ENCODE data around the gene CCDC93.

Gene CCDC93

DNA sequence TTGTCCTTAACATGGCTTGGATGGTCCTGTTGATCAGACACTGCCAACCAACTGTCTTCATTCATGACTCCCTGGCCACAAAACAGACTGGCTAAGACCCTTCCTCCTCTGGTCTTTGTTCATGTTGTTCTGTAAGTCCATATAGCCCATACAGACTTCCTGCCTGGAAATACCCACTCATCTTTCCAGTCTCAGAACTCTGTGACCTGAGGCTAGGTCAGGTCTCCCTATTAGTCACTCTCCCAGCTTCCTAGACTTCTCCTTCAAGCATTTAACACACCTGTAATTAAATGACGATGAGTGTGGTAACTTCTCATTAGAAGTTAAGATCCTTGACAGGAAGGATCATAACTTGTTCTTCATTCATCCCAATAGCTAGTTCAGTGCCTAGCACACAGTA lies 56.3 kb downstream of the CCDC93 start:
- Mint-ChIP-seq H3K27ac (peak overlapping the region; percentile 12 to 73), H3K27me3 (no peaks in the 10 kb centered on the region), H3K4me1 (no peaks in the 10 kb centered on the region), H3K4me3 (no peak overlapping the region), H3K9me3 (no peaks in the 10 kb centered on the region)
- ATAC-seq (no peak), DNase-seq (no peak)

DNA sequence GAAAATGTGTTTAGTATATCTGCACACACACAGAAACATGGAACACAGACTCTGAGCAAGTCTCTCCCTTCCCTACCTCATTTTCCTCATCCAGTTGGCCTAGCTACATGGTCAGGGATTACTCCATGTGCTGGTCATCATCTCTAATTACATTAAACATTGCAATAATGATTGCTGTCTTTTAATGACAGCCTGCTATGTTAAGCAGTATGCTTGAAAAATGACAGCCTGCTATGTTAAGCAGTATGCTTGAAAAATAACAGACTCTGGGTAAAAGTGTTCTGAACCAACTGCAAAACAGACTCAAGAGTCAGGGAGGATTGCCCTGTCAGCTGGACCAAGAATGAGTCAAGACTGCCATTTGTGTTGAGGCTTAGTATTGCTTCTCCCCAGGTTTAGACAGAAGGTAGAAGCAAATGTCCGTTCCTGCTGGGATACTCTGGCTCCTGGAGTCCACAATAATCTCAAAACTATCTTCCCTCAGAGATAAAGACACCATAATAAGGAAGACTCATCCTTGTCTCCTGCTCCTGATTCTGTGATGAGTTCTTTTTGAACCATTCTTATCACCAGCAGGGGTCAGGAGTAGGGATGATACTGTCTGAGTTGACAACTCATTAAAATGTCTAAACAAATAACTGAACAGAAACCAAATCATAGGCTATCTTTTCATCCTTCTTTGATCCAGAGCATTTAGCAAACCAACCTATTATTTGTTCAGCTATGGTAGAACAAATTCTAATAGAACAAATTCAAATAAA lies 57.7 kb downstream of the CCDC93 start:
- H3K27ac Mint-ChIP-seq: peak overlapping the region in 1 of 2 donors; percentile 34
- H3K4me1 Mint-ChIP-seq: no peaks in the 10 kb centered on the region
- H3K9me3 Mint-ChIP-seq: no peaks in the 10 kb centered on the region
- H3K4me3 Mint-ChIP-seq: no peak overlapping the region
- no peaks in the 10 kb centered on the region for H3K27me3 Mint-ChIP-seq
- DNase-seq (no peak), ATAC-seq (no peak)

DNA sequence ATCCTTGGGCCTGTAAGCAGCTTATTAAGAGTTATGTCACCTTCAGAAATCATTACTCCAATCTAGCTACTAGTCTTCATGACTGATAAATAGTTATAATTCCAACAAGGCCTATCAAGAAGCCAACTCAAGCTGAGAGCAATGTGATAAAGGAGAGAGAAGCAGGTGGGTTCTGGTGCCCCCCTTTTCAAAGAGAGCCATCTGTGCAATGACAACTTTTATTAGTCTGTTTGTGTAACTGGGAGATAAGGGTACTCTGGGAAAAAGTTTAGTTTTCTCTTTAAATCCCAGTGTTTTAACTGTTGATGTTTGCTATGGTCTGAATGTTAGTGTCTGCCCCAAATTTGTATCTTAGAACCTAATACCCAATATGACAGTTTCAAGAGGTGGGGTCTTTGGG lies 60.6 kb downstream of the CCDC93 start:
- Mint-ChIP-seq H3K27ac (no peak overlapping the region), H3K27me3 (no peaks in the 10 kb centered on the region), H3K9me3 (no peaks in the 10 kb centered on the region), H3K4me3 (no peak overlapping the region), H3K4me1 (no peaks in the 10 kb centered on the region)
- ATAC-seq (no peak), DNase-seq (no peak)

DNA sequence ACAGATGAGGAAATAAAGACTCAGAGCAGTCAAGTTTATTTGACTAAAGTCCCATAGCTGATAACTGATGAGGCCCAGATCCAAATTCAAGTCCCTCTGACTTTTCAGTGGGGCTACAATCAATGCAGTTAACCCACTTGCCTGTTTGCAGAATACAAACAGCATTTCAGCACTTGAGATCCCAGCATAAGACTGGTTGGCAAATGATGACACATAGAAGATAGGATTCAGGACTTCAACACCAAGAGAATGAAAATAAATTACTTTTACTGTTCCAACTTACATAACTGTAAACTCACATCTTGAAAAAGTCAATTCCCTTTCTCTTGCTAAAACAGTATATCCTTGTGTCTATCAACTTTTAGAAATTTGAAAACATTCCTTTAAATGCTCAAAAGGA lies 61.2 kb downstream of the CCDC93 start:
- ATAC-seq: no peak
- H3K27me3 Mint-ChIP-seq: no peaks in the 10 kb centered on the region
- no peaks in the 10 kb centered on the region for H3K9me3 Mint-ChIP-seq
- H3K27ac Mint-ChIP-seq: no peak overlapping the region
- DNase-seq: no peak
- H3K4me1 Mint-ChIP-seq: no peaks in the 10 kb centered on the region
- no peak overlapping the region for H3K4me3 Mint-ChIP-seq

DNA sequence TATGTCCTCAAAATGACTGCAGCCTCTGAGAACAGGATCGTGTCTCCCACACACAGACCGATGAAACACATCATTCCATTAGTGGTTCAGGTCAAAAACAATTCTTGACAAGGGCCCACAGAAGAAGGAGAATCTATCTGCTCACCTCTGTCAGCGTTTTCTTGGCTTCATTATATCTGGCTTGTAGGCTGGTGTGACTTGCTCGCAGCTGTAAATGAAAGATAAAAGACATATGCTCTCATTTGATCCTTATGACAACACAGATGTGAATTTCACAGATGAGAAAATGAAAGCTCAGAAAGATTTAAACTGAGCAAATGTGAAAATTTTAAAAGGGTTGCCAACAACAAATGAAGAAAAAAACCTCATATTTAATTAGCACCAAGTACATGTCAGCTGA lies 61.6 kb downstream of the CCDC93 start:
- Mint-ChIP-seq H3K9me3 (no peaks in the 10 kb centered on the region), H3K4me3 (no peak overlapping the region), H3K27ac (peak overlapping the region in 1 of 2 donors; percentile 40), H3K27me3 (no peaks in the 10 kb centered on the region), H3K4me1 (no peaks in the 10 kb centered on the region)
- DNase-seq (no peak), ATAC-seq (no peak)

DNA sequence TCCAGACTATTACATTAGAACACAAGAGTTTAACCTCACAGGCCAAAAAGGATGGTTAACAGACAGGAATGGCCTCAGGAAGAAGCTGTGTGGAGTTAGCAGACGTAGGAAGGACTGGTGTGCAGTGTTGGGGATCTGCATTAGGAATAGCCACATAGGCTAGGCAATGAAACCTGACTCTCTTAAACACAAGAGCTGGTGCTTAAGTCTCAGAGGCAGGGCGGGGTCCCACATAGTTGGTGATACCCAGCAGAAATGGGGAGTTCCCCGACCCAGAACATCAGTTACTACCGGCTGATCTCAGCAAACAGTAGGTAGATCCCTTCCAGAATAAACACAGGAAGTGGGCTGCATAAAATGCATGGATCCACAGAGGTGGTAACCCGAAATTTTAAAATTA lies 64.1 kb downstream of the CCDC93 start:
- DNase-seq: no peak
- H3K27ac Mint-ChIP-seq: peak overlapping the region in 1 of 2 donors; percentile 67
- no peaks in the 10 kb centered on the region for H3K4me1 Mint-ChIP-seq

DNA sequence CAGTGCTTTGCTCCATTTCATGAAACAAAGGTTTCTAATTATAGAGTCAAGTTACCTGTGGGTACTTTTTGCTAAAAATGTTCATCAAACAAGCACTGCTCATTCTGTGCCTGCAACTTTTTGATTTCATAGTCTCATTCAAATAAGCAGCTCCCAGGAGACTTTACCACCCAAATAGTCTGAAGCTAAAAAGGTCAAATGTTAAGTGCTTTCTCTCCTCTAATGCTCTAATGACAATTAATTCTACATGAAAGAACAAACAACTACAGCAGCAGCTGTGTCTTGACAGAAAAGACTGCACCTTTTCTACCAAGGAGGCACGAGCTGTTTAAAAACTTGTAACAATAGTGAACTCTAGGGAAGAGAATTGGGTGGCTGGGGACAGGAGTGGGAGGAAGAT lies 65.3 kb downstream of the CCDC93 start:
- DNase-seq: no peak
- no peaks in the 10 kb centered on the region for H3K9me3 Mint-ChIP-seq
- H3K27ac Mint-ChIP-seq: no peak overlapping the region
- ATAC-seq: no peak
- H3K4me1 Mint-ChIP-seq: no peaks in the 10 kb centered on the region
- no peaks in the 10 kb centered on the region for H3K27me3 Mint-ChIP-seq
- H3K4me3 Mint-ChIP-seq: no peak overlapping the region

More for the DNA sequence above, 64.1 kb downstream of the CCDC93 start:
- no peaks in the 10 kb centered on the region for H3K9me3 Mint-ChIP-seq
- no peaks in the 10 kb centered on the region for H3K27me3 Mint-ChIP-seq
- no peak overlapping the region for H3K4me3 Mint-ChIP-seq
- ATAC-seq: no peak

DNA sequence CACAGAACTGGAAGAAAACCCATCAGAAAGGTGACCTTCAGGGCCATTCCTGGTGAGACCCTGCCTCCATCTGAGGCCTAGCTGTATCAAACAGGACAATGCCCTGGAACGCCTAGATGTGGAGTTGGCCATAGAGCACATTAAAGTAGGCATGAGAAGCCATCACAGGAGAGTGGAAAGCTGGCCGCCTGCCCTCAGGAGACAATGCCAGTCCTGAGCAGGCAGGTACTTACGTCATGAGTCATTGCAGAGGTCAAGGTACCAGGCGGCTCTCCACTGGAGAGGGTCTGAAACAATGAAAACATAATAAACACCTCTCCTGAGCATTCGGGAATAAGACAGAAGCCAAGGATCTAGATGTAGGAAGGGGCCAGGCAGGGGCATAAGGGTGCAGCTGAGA lies 68.6 kb downstream of the CCDC93 start:
- no peaks in the 10 kb centered on the region for H3K27me3 Mint-ChIP-seq
- ATAC-seq (no peak), DNase-seq (no peak)
- H3K27ac Mint-ChIP-seq: peak overlapping the region in 1 of 2 donors; percentile 7
- no peaks in the 10 kb centered on the region for H3K4me1 Mint-ChIP-seq
- H3K9me3 Mint-ChIP-seq: no peaks in the 10 kb centered on the region
- no peak overlapping the region for H3K4me3 Mint-ChIP-seq

DNA sequence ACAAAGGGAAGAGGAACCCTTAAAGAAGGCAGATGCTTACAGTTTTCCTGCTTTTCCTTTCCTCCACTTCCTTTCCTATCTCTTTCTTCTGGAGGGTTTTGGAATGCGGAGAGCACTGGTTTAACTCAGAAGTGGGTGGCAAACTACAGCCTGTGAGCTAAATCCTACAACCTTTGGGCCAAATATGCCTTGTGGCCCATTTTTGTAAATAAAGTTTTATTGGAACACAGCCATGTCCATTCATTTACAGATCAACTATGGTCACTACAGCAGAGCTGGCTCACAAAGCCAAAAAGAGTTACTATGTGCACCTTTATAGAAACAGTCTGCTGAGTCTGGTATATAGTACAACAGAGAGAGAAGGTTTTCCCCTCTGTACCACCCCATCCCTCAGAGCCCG lies 69.1 kb downstream of the CCDC93 start:
- Mint-ChIP-seq H3K27ac (peak overlapping the region in 1 of 2 donors; percentile 7), H3K27me3 (no peaks in the 10 kb centered on the region), H3K4me3 (no peak overlapping the region), H3K4me1 (no peaks in the 10 kb centered on the region), H3K9me3 (no peaks in the 10 kb centered on the region)
- no peak for DNase-seq
- no peak for ATAC-seq

DNA sequence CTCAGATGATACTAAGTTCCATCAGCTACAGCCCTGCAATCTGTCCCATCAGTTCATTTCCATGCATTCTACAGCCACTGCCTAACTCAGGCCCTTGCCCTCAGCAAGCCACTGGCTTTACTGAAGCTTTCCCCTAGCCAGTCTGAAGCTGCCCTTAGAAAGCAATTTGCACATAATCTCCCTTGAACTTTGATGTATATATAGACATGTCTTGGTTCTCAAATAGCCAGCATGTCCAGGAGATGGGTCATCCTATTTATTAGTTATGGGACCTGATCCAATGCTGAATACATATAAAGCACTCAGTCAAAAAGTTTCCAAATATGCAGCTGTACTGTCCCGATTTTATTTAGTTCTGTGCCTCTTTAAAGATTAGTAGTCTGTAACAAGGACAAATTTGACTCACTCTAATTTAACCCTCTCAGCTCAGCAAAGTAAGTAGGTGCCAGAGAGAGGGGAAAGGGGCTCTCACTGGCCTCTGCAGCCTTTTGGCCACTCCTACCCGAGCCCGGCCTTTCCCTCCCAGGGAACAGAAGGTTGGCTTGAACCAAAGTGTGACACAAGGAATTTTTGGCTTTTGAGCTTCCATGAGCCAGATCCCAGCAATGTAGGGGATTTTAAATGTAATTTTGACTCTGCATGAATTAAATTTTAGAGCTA lies 70.7 kb downstream of the CCDC93 start:
- ATAC-seq (no peak), DNase-seq (no peak)
- no peaks in the 10 kb centered on the region for H3K4me1 Mint-ChIP-seq
- no peak overlapping the region for H3K4me3 Mint-ChIP-seq
- no peaks in the 10 kb centered on the region for H3K9me3 Mint-ChIP-seq
- H3K27ac Mint-ChIP-seq: no peak overlapping the region
- H3K27me3 Mint-ChIP-seq: no peaks in the 10 kb centered on the region

DNA sequence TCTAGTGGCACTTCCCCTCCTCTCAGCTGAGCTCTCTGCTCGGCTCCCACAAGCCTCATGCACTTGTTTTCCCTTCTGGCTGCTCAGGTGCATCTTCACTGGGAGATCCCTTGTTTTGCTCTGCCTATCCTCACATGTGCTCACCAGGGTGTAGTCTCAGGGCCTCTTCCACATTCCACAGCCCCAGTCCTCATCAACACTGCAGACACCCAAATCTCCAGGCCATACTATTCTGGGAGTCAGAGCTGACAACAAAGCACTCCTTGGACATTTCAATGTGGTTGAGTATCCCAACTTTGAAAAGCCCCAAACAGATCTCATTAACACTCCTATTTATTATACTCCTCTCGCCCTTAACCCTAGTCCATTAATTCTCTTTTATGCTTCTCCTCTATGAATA lies 71.3 kb downstream of the CCDC93 start:
- H3K4me3 Mint-ChIP-seq: no peak overlapping the region
- no peak for ATAC-seq
- no peaks in the 10 kb centered on the region for H3K4me1 Mint-ChIP-seq
- no peaks in the 10 kb centered on the region for H3K27me3 Mint-ChIP-seq
- peak overlapping the region in 1 of 2 donors; percentile 81 for H3K27ac Mint-ChIP-seq
- no peaks in the 10 kb centered on the region for H3K9me3 Mint-ChIP-seq
- no peak for DNase-seq

DNA sequence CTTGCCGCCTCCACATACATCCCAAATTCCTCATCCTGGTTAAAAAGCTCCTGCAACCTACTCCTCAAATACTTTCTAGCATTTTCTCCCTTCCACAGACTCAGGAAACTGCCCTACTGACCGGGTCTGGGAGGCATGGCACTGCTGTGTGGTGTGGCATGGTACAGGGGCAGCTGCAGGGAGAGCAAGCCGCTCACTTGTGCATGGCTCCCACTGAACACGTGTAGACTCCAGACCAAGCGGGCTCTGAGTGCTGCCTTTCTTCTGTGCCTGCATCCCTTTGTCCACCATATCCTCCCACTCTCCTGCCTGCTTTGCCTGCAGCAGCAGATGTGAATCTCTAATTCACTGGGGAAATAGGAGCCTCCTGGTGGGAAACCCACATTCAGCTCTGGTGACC lies 72.2 kb downstream of the CCDC93 start:
- no peaks in the 10 kb centered on the region for H3K4me1 Mint-ChIP-seq
- no peaks in the 10 kb centered on the region for H3K27me3 Mint-ChIP-seq
- H3K9me3 Mint-ChIP-seq: no peaks in the 10 kb centered on the region
- DNase-seq (no peak), ATAC-seq (no peak)
- H3K4me3 Mint-ChIP-seq: no peak overlapping the region
- no peak overlapping the region for H3K27ac Mint-ChIP-seq

DNA sequence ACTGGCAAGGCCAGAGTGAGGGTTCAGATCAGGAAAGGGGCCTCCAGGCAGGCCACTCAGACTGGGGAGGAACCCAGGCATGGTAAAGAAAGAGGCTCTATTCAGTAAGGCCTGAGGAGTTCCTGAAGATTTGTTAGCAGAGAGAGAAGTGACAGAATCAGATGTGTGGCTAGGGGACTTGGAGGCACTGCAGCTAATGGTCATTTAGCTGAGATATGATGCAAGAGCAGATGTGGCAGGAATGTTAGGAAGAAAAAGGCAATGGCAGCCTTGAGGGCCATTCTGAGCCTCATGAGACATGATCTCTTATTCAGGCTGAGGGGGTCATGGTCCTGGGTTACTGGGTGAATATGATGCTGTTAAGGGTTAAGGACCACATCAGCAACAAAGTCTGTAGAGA lies 73.4 kb downstream of the CCDC93 start:
- Mint-ChIP-seq H3K27ac (peak overlapping the region in 1 of 2 donors; percentile 57), H3K9me3 (no peaks in the 10 kb centered on the region), H3K4me3 (no peak overlapping the region), H3K4me1 (no peaks in the 10 kb centered on the region), H3K27me3 (no peaks in the 10 kb centered on the region)
- no peak for DNase-seq
- no peak for ATAC-seq

DNA sequence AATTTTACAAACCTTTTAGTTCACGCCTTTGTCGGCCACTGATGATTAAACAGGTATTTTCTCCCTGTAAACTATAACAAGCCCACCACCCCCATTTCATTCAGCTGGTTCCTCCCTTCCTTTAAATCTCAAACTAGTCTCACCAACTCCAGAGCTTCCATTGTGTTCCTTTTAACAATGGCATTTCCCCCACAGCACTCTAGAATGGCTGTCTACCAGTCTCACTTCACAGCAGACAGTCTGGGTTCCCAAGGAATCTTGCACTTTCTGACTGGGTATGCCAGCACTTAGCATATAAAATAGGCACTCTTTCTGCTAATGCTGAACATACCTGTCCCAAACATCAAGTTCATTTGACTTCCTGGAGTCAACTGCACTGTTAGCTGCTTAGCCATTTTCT lies 75.3 kb downstream of the CCDC93 start:
- H3K27me3 Mint-ChIP-seq: no peaks in the 10 kb centered on the region
- H3K27ac Mint-ChIP-seq: no peak overlapping the region
- H3K4me1 Mint-ChIP-seq: no peaks in the 10 kb centered on the region
- DNase-seq (no peak), ATAC-seq (no peak)
- no peak overlapping the region for H3K4me3 Mint-ChIP-seq
- H3K9me3 Mint-ChIP-seq: no peaks in the 10 kb centered on the region

DNA sequence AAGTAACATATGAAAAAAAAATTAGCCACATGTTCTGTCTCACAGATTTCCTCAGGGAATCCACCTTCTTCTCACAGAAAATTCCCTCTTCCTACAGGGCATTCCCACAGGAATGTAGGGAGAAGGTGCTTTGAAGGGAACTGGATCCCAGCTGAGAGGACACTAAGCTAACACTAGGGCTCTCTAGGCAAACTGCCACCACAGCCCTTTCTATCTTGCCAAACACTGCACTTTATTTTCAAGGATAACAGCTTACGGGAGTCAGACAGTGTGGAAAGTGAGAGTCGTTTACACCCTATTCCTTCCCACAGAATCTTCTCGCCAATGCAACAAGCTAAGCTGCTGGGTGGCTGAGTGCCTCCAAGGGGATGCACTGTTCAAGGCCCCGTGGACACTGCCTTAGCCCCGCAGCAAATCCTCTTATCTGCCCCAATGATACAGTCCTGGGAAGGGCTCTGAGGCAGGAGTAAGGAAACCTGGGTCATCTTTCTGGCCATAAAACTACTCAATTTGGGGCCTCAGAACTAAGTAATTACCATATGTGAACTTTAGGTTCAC lies 76.9 kb downstream of the CCDC93 start:
- Mint-ChIP-seq H3K9me3 (no peaks in the 10 kb centered on the region), H3K27ac (no peak overlapping the region), H3K27me3 (no peaks in the 10 kb centered on the region), H3K4me3 (no peak overlapping the region), H3K4me1 (no peaks in the 10 kb centered on the region)
- ATAC-seq (no peak), DNase-seq (no peak)

DNA sequence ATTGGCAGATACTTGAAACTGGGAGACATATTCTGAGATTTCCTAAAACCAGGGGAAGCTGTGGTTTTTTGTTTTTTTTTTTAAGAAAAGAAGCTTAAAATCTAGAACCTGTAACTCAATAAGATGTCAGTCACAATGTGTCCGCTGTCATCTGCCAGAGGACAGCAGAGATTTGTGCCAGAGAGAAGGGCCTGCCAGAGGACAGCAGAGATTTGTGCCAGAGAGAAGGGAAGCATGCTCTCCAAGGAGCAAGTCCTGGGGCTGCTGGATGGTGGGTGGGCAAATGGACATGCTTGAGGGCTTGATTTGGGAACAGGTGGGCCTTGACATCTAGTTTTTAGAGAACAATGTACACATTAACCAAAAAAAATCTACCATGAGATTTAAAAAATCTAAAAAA lies 77.9 kb downstream of the CCDC93 start:
- Mint-ChIP-seq H3K4me1 (no peaks in the 10 kb centered on the region), H3K27me3 (no peaks in the 10 kb centered on the region), H3K9me3 (no peaks in the 10 kb centered on the region), H3K27ac (no peak overlapping the region), H3K4me3 (no peak overlapping the region)
- DNase-seq: no peak
- ATAC-seq: no peak
